DND-41 (cell line): Measurements from ENCODE around the gene PRR7.

Source experiments
- CTCF ChIP-seq: IDR thresholded peaks from 2 replicates; pipeline ENCODE4 v1.5.1; 2012; ENCODE audit warnings: borderline replicate concordance, low read length, moderate library complexity, mild to moderate bottlenecking; ENCODE audit not compliant: poor library complexity, severe bottlenecking; ENCODE audit errors: extremely low read depth
- EZH2 ChIP-seq: IDR thresholded peaks from 3 replicates; pipeline ENCODE4 v1.6.1; 2012; ENCODE audit warnings: borderline replicate concordance, low read depth, mild to moderate bottlenecking, moderate library complexity, low read length, inconsistent platforms; ENCODE audit not compliant: severe bottlenecking

- no peak for TF ChIP-seq CTCF
- TF ChIP-seq EZH2: no peak
Measured at GRCh38 chr5:177475563-177476427, 29.2 kb downstream of the PRR7 start.
